Activated CD8-positive, alpha-beta memory T cell treated with anti-CD3 and anti-CD28 coated beads for 48 hours (primary cell): Measurements from ENCODE around the gene TAF11L13.

Experiments
- DNase-seq, 3 experiments: peaks; one replicate each; pipeline ENCODE4 v3.0.0-alpha.2; 2020; ENCODE audit warnings: low read depth in 2 of 3, low spot score in 2 of 3

Gene TAF11L13

GRCh38 chr5:17679597-17680203 lies 47.8 kb downstream of the TAF11L13 start:
- no peak for DNase-seq

GRCh38 chr5:17680737-17681136 lies 48.8 kb downstream of the TAF11L13 start:
- no peak for DNase-seq
